Measurements from ENCODE around the gene STIM1. TPM values are rescaled to one million over a fixed set of nuclear protein-coding genes. Genes with fewer than 3 reads are reported as not detected.
A peak's percentile ranks its signal among the peaks of the same experiment; 100 is the strongest.

STIM1 gene
- total RNA-seq, 4 donors from 2014 or later: 42.2 to 71.0 (median 51.1) TPM

GRCh38 chr11:4018641-4019040 is 163.2 kb downstream of the STIM1 start:
- TF ChIP-seq, protein P1, sequence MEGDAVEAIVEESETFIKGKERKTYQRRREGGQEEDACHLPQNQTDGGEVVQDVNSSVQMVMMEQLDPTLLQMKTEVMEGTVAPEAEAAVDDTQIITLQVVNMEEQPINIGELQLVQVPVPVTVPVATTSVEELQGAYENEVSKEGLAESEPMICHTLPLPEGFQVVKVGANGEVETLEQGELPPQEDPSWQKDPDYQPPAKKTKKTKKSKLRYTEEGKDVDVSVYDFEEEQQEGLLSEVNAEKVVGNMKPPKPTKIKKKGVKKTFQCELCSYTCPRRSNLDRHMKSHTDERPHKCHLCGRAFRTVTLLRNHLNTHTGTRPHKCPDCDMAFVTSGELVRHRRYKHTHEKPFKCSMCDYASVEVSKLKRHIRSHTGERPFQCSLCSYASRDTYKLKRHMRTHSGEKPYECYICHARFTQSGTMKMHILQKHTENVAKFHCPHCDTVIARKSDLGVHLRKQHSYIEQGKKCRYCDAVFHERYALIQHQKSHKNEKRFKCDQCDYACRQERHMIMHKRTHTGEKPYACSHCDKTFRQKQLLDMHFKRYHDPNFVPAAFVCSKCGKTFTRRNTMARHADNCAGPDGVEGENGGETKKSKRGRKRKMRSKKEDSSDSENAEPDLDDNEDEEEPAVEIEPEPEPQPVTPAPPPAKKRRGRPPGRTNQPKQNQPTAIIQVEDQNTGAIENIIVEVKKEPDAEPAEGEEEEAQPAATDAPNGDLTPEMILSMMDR (IDR thresholded peaks at IDR 0.05): no peak
- DNase-seq (ENCODE audit: low spot score) (no peak), ATAC-seq (ENCODE audit: low FRiP score) (no peak)

DNA sequence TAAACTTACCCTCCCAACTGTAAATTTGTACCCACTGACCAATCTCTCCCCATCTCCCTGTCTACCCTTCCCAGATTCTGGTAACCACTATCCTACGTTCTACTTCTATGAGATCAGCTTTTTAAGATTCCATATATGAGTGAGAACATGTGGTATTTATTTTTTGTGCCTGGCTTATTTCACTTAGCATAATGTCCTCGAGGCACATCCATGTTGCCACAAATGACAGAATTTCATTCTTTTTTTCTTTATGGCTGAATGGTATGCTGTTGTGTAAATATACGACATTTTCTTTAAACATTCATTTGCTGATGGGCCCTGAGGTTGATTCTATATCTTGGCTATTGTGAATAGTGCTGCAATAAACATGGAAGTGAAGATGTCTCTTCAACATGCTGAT is 164.4 kb downstream of the STIM1 start:
- no peak for ATAC-seq (ENCODE audit: low FRiP score)
- no peak for DNase-seq (ENCODE audit: low spot score)
- TF ChIP-seq, protein P1 (IDR thresholded peaks at IDR 0.05): no peak

GRCh38 chr11:4022669-4023068 is 167.2 kb downstream of the STIM1 start:
- no peak for ATAC-seq (ENCODE audit: low FRiP score)
- no peak for DNase-seq (ENCODE audit: low spot score)
- TF ChIP-seq, protein P1 (IDR thresholded peaks at IDR 0.05): no peak

GRCh38 chr11:4025248-4025966 is 169.9 kb downstream of the STIM1 start:
- TF ChIP-seq, protein P1 (IDR thresholded peaks at IDR 0.05): no peak
- ATAC-seq (ENCODE audit: low FRiP score) (peak; percentile 64), DNase-seq (ENCODE audit: low spot score) (no peak)

- TF ChIP-seq, protein P1 (IDR thresholded peaks at IDR 0.05): no peak
- DNase-seq (ENCODE audit: low spot score) (no peak), ATAC-seq (ENCODE audit: low FRiP score) (peak; percentile 59)
These were observed 170.5 kb downstream of the STIM1 start for GRCh38 chr11:4025967-4026324.

DNA sequence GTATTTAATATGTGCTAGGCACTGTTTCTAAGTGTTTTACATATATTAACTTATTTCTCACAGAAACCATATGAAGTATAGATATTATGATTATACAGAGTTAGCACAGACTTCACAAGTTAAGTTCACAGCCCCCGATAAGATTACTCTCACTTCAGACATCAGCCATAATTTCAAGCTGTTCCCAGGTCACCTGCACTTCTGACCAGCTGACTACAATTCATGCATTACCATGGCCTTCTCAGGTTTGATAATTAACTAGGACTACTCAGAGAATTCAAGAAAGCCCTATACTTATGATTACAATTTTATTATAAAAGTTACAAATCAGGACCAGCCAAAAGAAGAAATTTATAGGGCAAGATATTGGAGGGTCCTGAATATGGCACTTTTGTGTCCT is 170.9 kb downstream of the STIM1 start:
- DNase-seq (ENCODE audit: low spot score) (no peak), ATAC-seq (ENCODE audit: low FRiP score) (no peak)
- TF ChIP-seq, protein P1 (IDR thresholded peaks at IDR 0.05): no peak

GRCh38 chr11:4027746-4028145 is 172.3 kb downstream of the STIM1 start:
- ATAC-seq (ENCODE audit: low FRiP score) (no peak), DNase-seq (ENCODE audit: low spot score) (no peak)
- TF ChIP-seq, protein P1 (IDR thresholded peaks at IDR 0.05): no peak

Measured in omental fat pad (tissue), 4 donors.